K562 (cell line): ENCODE results near the gene ACTR3. TPM values are rescaled to one million over a fixed set of nuclear protein-coding genes. Genes with fewer than 3 reads are reported as not detected.
A peak's percentile ranks its signal among the peaks of the same experiment; 100 is the strongest.

Experiments used
- ATAC-seq: fragments of 200-7000 bp; cut with Tn5 transposase; 3 replicates; pipeline ENCODE4 v1.9.1; 2020; ENCODE audit warnings: moderate library complexity
- BruUV-seq: library from RNA; stranded (reverse); fragments of 400-500 nt; replicated peaks from 2 replicates; lab custom pipeline; 2021; lab: Mats Ljungman, UMichigan
- CTCF ChIA-PET: fragments of 300-600 bp; formaldehyde crosslinking; extraction: SDS; loops from one replicate; lab custom pipeline; 2021; ENCODE audit warnings: low intra/inter-chr PET ratio; lab: Yijun Ruan, JAX
- POLR2A ChIA-PET: fragments of 300-600, 350-650 bp; sonication (Branson Sonifier 250); formaldehyde crosslinking; extraction: SDS; loops from one replicate; lab custom pipeline; 2021; ENCODE audit warnings: antibody characterized with exemption, inconsistent platforms; lab: Yijun Ruan, JAX
- DNase-seq, 4 experiments: peaks; one replicate each; pipeline versions ENCODE4 v3.0.0 to v3.0.0-alpha.2; 2011 to 2018; ENCODE audit warnings: low spot score in 3 of 4, mixed read lengths in 3 of 4; ENCODE audit errors: extremely low read depth in 1 of 4
- FAIRE-seq: peaks from 2 replicates; lab custom pipeline; 2011; peaks lifted over from hg19 to GRCh38; lab: Jason Lieb, UNC
- H2AFZ ChIP-seq: 2 replicates; pipeline ENCODE4 v1.6.0; 2011; ENCODE audit warnings: low read depth, low read length, control low read depth, inconsistent platforms
- H3K27ac ChIP-seq: fragments of 200-600 bp; 3 replicates; pipeline ENCODE4 v1.8.0; 2011; ENCODE audit warnings: low read depth, mild to moderate bottlenecking, control low read depth, inconsistent platforms, low read length, moderate library complexity, mixed read lengths; ENCODE audit errors: extremely low read depth
- H3K27me3 ChIP-seq, 2 experiments: fragments of 300-600 bp in 1 of 2; 2 replicates in 1 of 2; 3 replicates in 1 of 2; pipeline versions ENCODE4 v1.6.0 to v1.8.0; 2011; ENCODE audit warnings: inconsistent platforms in 2 of 2, low read length in 2 of 2, mild to moderate bottlenecking in 1 of 2, mixed read lengths in 1 of 2, moderate library complexity in 1 of 2; ENCODE audit not compliant: control insufficient read depth in 2 of 2, insufficient read depth in 2 of 2
- H3K36me3 ChIP-seq: fragments of 300-600 bp; 3 replicates; pipeline ENCODE4 v1.8.0; 2011; ENCODE audit warnings: mild to moderate bottlenecking, low read length, inconsistent platforms; ENCODE audit not compliant: control insufficient read depth, insufficient read depth
- H3K4me1 ChIP-seq, 2 experiments: fragments of 200-600 bp in 1 of 2; replicated peaks in 1 of 2; 2 replicates in 1 of 2; 3 replicates in 1 of 2; pipeline versions ENCODE4 v1.5.1 to v1.8.0; 2011; ENCODE audit warnings: inconsistent platforms in 2 of 2, low read length in 2 of 2, mild to moderate bottlenecking in 1 of 2, mixed read lengths in 1 of 2, moderate library complexity in 1 of 2; ENCODE audit not compliant: control insufficient read depth in 2 of 2, insufficient read depth in 2 of 2
- H3K4me2 ChIP-seq: 2 replicates; pipeline ENCODE4 v1.6.1; 2011; ENCODE audit warnings: low read length, control low read depth, inconsistent platforms, mixed read lengths; ENCODE audit not compliant: insufficient read depth
- H3K4me3 ChIP-seq: fragments of 200-600 bp; sonication (generic), shearing (Covaris generic); 2 replicates; pipeline ENCODE4 v1.5.1; 2016; ENCODE audit warnings: control low read depth, inconsistent platforms
- H3K79me2 ChIP-seq: fragments of 200-600 bp; 3 replicates; pipeline ENCODE4 v1.8.0; 2011; ENCODE audit warnings: low read length, inconsistent platforms; ENCODE audit not compliant: control insufficient read depth, insufficient read depth
- H3K9ac ChIP-seq, 2 experiments: 2 replicates each; pipeline versions ENCODE4 v1.6.0 to v1.6.1; 2011; ENCODE audit warnings: low read depth in 2 of 2, low read length in 2 of 2, control low read depth in 1 of 2, inconsistent platforms in 1 of 2, mild to moderate bottlenecking in 1 of 2, mixed read lengths in 1 of 2; ENCODE audit not compliant: insufficient read depth in 1 of 2
- H3K9me1 ChIP-seq: one replicate; pipeline ENCODE4 v1.6.0; 2011; ENCODE audit warnings: inconsistent platforms, mild to moderate bottlenecking, low read length, moderate library complexity; ENCODE audit not compliant: control insufficient read depth, insufficient read depth
- H3K9me3 ChIP-seq: replicated peaks from 2 replicates; pipeline ENCODE4 v1.5.1; 2011; ENCODE audit warnings: low read depth, low read length, inconsistent platforms; ENCODE audit not compliant: control insufficient read depth, insufficient read depth
- H4K20me1 ChIP-seq: replicated peaks from 2 replicates; pipeline ENCODE4 v1.6.1; 2011; ENCODE audit warnings: low read length, inconsistent platforms, mixed read lengths; ENCODE audit not compliant: control insufficient read depth, insufficient read depth
- DACH1 ChIP-seq: fragments of 450-650 bp; IDR thresholded peaks from 2 replicates; pipeline ENCODE4 v1.6.1; 2018; ENCODE audit not compliant: partially characterized antibody
- ILF3 ChIP-seq: fragments of 450-650 bp; IDR thresholded peaks from 2 replicates; pipeline ENCODE4 v1.6.1; 2018; ENCODE audit warnings: antibody characterized with exemption, mild to moderate bottlenecking, moderate library complexity, borderline replicate concordance
- JUND ChIP-seq, 2 experiments: IDR thresholded peaks; 2 replicates in 1 of 2; 3 replicates in 1 of 2; pipeline ENCODE4 v1.6.1; 2011; ENCODE audit warnings: borderline replicate concordance in 2 of 2, low read depth in 2 of 2, low read length in 2 of 2, improper control_type of control experiment in 1 of 2, missing biosample characterization in 1 of 2, missing genetic modification characterization in 1 of 2, missing genetic modification reagents in 1 of 2
- NCOA2 ChIP-seq, 2 experiments: fragments of 450-650 bp; IDR thresholded peaks; 2 replicates each; pipeline ENCODE4 v1.6.1; 2018; ENCODE audit warnings: mild to moderate bottlenecking in 2 of 2, moderate library complexity in 1 of 2; ENCODE audit not compliant: partially characterized antibody in 2 of 2
- NR4A1 ChIP-seq, 2 experiments: fragments of 250-450 bp in 1 of 2; fragments of 450-650 bp in 1 of 2; sonication (Bioruptor Pico) in 1 of 2; IDR thresholded peaks; 2 replicates each; pipeline versions ENCODE4 v1.4.0 to v1.6.1; 2016 to 2020; ENCODE audit warnings: mild to moderate bottlenecking in 2 of 2, missing compliant biosample characterization in 1 of 2, missing genetic modification characterization in 1 of 2, moderate library complexity in 1 of 2
- WGBS: fragments of 100-300 bp; shearing (Covaris generic); methylation state at CpG from one replicate; pipeline ENCODE4 v1.1.6; 2016; ENCODE audit warnings: low coverage, mixed read lengths; ENCODE audit not compliant: insufficient coverage; ENCODE audit errors: missing lambda C conversion rate; 5-methylcytosine and 5-hydroxymethylcytosine counted together
- in situ Hi-C: fragments of 300-500 bp; cut with MboI; formaldehyde crosslinking; loops from 4 replicates; pipeline ENCODE4 v1.15.0; 2018; ENCODE audit warnings: inconsistent platforms, mixed read lengths
- intact Hi-C: fragments of 100-400 bp; cut with micrococcal nuclease; formaldehyde crosslinking; loops from 2 replicates; pipeline ENCODE4 v1.14.2; 2022
- polyA plus RNA-seq, 8 experiments: library from polyadenylated mRNA; depleted of rRNA in 4 of 8; stranded (reverse) in 5 of 8; unstranded in 3 of 8; fragments of >200 nt; fragmentation: Nextera tagmentation in 2 of 8; fragmentation: Illumina TruSeq in 1 of 8; extraction: Ambion mirVana in 2 of 8; extraction: Trizol in 1 of 8; gene quantifications; 2 replicates each; pipeline versions ENCODE4 v1.2.1 to v1.2.3, GENCODE V29; 2011 to 2014; ENCODE audit warnings: inconsistent platforms in 1 of 8, missing spikeins in 1 of 8
- total RNA-seq, 7 experiments: library from RNA; depleted of rRNA in 6 of 7; stranded (reverse); fragments of >200 nt in 6 of 7; fragmentation: Illumina TruSeq in 2 of 7; extraction: Trizol in 2 of 7; gene quantifications; 2 replicates each; pipeline versions ENCODE4 v1.2.1 to v1.2.3, GENCODE V29; 2011 to 2021; ENCODE audit warnings: low replicate concordance in 1 of 7

The ACTR3 gene
- total and polyA plus RNA-seq, 9 of the 15 experiments (the other 6 are each of a cell fraction or from before 2014, with no cell fraction given): 49.0 to 354 (median 249) TPM

DNA sequence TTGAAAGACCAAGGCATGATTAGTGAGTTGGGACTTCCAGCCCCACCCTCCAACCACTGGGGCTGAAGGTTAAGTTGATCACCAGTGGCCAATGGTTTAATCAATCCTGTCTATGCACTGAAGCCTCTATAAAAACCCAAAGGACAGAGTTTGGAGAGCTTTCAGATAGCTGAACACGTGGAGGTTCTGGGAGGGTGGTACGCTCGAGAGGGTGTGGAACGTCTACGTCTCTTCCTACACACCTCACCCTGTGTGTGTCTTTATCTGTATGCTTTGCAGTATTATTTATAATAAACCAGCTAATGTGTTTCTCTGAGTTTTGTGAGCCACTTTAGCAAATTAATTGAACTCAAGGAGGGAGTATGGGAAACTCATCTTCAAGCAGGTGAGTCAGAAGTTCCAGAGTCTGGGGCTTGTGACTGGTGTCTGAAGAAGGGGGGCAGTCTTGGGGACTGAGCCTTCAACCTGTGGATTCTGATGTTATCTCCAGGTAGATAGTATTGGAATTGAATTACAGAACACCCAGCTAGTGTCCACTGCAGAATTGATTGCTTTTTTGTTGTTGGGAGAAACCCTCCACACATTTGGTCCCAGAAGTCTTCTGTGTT lies 20.3 kb downstream of the ACTR3 start (continued):
- peak; percentile 40; the same call in 1 of the 2 replicates for TF ChIP-seq JUND (IDR thresholded peaks at IDR 0.05; ENCODE audit: borderline replicate concordance, low read depth, low read length)
- TF ChIP-seq JUND (tag; IDR thresholded peaks at IDR 0.05; ENCODE audit: borderline replicate concordance, low read depth, low read length): peak; percentile 52; the same call in 2 of the 3 replicates
- TF ChIP-seq, all 486 proteins: peak for 5

- intact Hi-C loops: no loop called here
- Histone ChIP-seq H3K4me3 (no peak overlapping the region), H3K4me1 (peaks cover 11 to 14% of the 10 kb centered on the region in 2 experiments; a peak in 4 of 5 replicates), H3K4me2 (no peak overlapping the region), H4K20me1 (peaks cover 10% of the 10 kb centered on the region; the same call in 1 of the 2 replicates), H3K27ac (no peak overlapping the region), H3K27me3 (no peaks in the 10 kb centered on the region), H2AFZ (no peak overlapping the region), H3K9ac (no peak overlapping the region), H3K9me3 (no peaks in the 10 kb centered on the region), H3K79me2 (peaks cover 97% of the 10 kb centered on the region), H3K36me3 (peaks cover 27% of the 10 kb centered on the region; the same call in 2 of the 3 replicates), H3K9me1 (no peaks in the 10 kb centered on the region)
- no peak for DNase-seq
- POLR2A ChIA-PET: interaction anchor here (1.2 to 1.3 kb wide), 2 partner anchors 10 to 14 kb away, joined by 3 to 4 read pairs; no protein-coding TSS in a partner anchor
- no peak for FAIRE-seq
- BruUV-seq: no TSS peak
- peak; percentile 11; the same call in 2 of the 3 replicates for ATAC-seq
- in situ Hi-C loops: no loop called here
- CTCF ChIA-PET: no interaction called here
- TF ChIP-seq DACH1 (peak; percentile 56), NR4A1 (CRISPR knock-in tag; IDR thresholded peaks at IDR 0.05) (no peak), NR4A1 (tag; IDR thresholded peaks at IDR 0.05) (no peak), NCOA2 (IDR thresholded peaks at IDR 0.05; ENCODE audit: partially characterized antibody in 2 of 2) (no peak), ILF3 (no peak)
- 74% methylated on average over 5 of the region's 6 CpGs for WGBS
These were observed 21.2 kb downstream of the ACTR3 start for GRCh38 chr2:113910967-113911678.
